Mesodermal cell (in vitro differentiated cells): ENCODE results near the gene SPOPL.
"Not testable (repeated sequence)": the region's sequence is repeated elsewhere in the genome, so short reads cannot be mapped to it uniquely, and the experiment has no call there.

Experiments used
- H3K27ac ChIP-seq: 2 replicates; pipeline ENCODE4 v1.7.0; 2013; ENCODE audit warnings: mild to moderate bottlenecking, low read depth, low read length, moderate library complexity; ENCODE audit not compliant: severe bottlenecking
- H3K36me3 ChIP-seq: 2 replicates; pipeline ENCODE4 v1.7.1; 2013; ENCODE audit warnings: mild to moderate bottlenecking, low read length, moderate library complexity; ENCODE audit not compliant: control insufficient read depth, insufficient read depth
- H3K4me1 ChIP-seq: one replicate; pipeline ENCODE4 v1.7.1; 2013; ENCODE audit warnings: mild to moderate bottlenecking, low read length; ENCODE audit not compliant: insufficient read depth, control insufficient read depth, poor library complexity, severe bottlenecking
- H3K4me3 ChIP-seq: 2 replicates; pipeline ENCODE4 v1.7.0; 2013; ENCODE audit warnings: low read length, control low read depth, mild to moderate bottlenecking; ENCODE audit not compliant: insufficient read depth, poor library complexity, severe bottlenecking; ENCODE audit errors: extremely low read depth
- H3K9me3 ChIP-seq: 2 replicates; pipeline ENCODE4 v1.7.1; 2013; ENCODE audit warnings: mild to moderate bottlenecking, low read length, moderate library complexity; ENCODE audit not compliant: control insufficient read depth
- WGBS, 2 experiments: methylation state at CpG; one replicate each; pipeline ENCODE4 v1.1.5; 2013; ENCODE audit warnings: missing lambda C conversion rate in 2 of 2; ENCODE audit not compliant: insufficient coverage in 2 of 2; 5-methylcytosine and 5-hydroxymethylcytosine counted together

Gene SPOPL

DNA sequence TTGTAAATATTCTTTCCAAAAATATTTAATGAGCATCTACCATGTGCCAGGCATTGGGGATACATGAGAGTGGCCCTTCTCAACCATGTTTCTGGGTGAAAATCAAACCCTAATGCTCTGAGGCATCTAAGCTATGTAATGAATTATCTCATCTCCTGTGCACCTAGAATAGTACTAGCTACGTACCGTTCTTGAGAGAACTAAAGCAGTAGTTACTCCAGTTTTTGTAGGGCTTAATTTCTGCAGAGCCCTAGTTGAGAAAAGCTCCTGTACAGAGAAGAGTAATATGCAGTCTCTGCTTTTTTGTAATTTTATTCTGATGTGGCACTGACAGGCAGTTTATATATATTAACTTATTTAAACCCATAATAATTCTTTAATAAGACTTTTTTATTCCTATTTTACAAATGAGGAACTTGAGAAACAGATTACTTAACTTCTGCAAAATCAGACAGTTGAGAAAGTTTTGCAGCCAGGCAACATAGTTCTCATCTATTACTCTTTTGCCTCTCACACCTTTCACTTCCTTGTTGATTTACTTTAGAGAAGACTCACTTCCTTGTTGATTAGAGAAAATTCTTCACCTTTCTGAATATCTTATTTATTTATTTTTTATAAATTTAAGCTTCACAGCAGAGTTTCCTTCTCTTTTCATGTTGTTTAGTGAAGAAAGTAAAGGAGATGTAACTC is 3.1 kb downstream of the SPOPL start:
- peaks cover 11% of the 10 kb centered on the region for H3K4me1 ChIP-seq
- H3K9me3 ChIP-seq = no peaks in the 10 kb centered on the region
- H3K36me3 ChIP-seq = no peaks in the 10 kb centered on the region
- peak overlapping the region; percentile 96 for H3K4me3 ChIP-seq
- WGBS, 2 experiments = 83% methylated on average over 2 of the region's 2 CpGs; no CpG with 5 or more reads in 1 of the 2 experiments
- no peak overlapping the region for H3K27ac ChIP-seq

DNA sequence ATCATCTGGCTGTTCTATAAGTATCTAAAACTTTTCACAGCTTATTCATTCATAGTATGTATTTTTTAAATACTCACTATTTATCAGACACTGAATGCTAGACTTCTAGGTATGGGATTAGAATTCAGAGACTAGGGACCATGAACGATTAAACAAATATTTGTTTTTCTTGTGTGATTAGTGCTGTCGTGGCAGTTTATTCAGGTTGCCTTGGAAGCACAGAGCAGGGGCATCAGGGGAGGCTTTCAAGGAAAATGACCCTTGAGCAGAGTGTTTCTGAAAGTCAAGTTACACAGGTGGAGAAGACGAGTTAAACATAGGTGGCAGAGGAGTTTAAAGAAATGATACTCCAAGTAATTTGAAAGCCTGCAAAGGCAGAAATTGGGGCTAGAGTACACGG is 5.7 kb downstream of the SPOPL start:
- H3K9me3 ChIP-seq = no peaks in the 10 kb centered on the region
- H3K4me3 ChIP-seq = no peak overlapping the region
- WGBS, 2 experiments = 88 to 95% methylated on average over 2 to 3 of the region's 4 CpGs
- H3K27ac ChIP-seq = no peak overlapping the region
- peaks cover 11% of the 10 kb centered on the region for H3K4me1 ChIP-seq
- no peaks in the 10 kb centered on the region for H3K36me3 ChIP-seq

DNA sequence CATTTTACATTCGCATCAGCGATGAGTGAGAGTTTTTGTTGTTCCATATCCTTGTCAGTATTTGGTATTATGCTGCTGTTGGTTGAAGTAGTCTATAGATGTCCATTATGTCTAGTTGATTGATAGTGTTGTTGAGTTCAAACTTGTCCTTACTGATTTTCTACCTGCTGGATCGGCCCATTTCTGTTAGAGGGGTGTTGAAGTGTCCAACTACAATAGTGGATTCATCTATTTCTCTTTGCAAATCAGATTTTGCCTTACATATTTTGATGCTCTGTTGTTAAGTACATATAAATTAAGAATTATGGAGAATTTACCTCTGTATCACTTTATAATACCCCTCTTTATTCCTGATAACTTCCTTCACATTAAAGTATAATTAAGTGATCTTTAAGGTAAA is 8.7 kb downstream of the SPOPL start:
- Histone ChIP-seq H3K27ac (no peak overlapping the region), H3K36me3 (no peaks in the 10 kb centered on the region), H3K4me1 (peaks cover 9% of the 10 kb centered on the region), H3K9me3 (no peaks in the 10 kb centered on the region), H3K4me3 (no peak overlapping the region)
- WGBS, 2 experiments = 100% methylated on average over 1 of the region's 3 CpGs; no CpG with 5 or more reads in 1 of the 2 experiments

DNA sequence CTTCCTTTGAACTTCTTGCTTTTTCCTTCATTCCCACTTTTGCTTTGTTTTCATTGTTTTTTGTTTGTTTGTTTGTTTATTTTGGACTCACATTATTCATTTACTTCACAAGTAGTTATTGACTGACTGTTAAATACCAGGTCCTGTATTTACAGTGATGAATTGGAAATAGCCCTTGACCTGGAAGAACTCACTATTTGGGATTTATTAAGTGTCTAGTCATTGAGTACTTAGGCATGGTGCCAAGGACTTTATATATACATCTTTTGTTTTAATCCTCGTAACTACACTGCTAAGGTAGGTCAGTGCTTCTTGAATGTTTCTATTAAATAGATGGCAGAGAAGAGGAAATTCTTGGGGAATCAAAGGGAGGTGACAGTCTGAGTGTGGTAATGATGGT is 11.1 kb downstream of the SPOPL start:
- no peak overlapping the region for H3K27ac ChIP-seq
- H3K4me3 ChIP-seq = no peak overlapping the region
- peaks cover 16% of the 10 kb centered on the region for H3K4me1 ChIP-seq
- H3K9me3 ChIP-seq = no peaks in the 10 kb centered on the region
- WGBS, 2 experiments = no CpG with 5 or more reads among the region's 1 CpG
- no peaks in the 10 kb centered on the region for H3K36me3 ChIP-seq

DNA sequence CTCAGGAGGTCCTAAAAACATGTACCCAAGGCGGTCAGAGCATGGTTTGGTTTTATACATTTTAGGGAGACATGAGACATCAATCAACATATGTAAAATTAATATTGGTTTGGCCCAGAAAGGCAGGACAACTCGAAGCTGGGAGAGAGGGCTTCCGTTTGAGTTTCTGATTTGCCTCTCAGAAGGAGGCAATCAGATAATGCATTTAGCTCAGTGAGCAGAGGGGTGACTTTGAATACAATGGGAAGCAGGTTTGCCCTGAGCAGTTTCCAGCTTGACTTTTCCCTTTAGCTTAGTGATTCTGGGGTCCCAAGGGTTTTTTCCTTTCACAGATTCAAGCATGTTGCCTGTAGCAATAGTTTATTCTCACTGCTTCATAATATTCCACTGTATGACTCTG is 12.6 kb downstream of the SPOPL start:
- Histone ChIP-seq H3K36me3 (no peaks in the 10 kb centered on the region), H3K9me3 (no peaks in the 10 kb centered on the region), H3K4me1 (peaks cover 16% of the 10 kb centered on the region), H3K4me3 (no peak overlapping the region), H3K27ac (no peak overlapping the region)
- 33 to 63% methylated on average over 2 of the region's 3 CpGs for WGBS, 2 experiments

DNA sequence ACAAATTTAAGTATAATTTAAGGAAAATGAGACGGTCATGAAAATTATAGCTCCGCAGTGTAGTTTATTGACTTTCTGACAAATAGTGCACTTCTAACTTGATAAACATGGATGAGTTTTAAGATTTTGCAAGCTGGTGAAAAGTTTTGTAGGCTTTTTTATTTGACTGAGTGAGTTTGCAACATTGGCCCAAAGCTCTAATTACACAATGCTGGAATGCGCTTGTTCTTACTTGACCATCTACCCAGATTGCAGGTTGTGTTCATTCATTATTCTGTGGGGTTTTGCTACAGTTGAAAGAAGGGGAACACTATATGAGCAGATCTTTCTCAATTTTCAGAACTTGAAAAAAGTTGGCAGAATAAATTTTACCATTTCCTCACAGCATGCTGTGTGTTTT is 13.5 kb downstream of the SPOPL start:
- H3K9me3 ChIP-seq = no peaks in the 10 kb centered on the region
- no peak overlapping the region for H3K4me3 ChIP-seq
- H3K4me1 ChIP-seq = peaks cover 16% of the 10 kb centered on the region
- no peak overlapping the region for H3K27ac ChIP-seq
- no peaks in the 10 kb centered on the region for H3K36me3 ChIP-seq
- 90% methylated on average over 2 of the region's 3 CpGs; no CpG with 5 or more reads in 1 of the 2 experiments for WGBS, 2 experiments

DNA sequence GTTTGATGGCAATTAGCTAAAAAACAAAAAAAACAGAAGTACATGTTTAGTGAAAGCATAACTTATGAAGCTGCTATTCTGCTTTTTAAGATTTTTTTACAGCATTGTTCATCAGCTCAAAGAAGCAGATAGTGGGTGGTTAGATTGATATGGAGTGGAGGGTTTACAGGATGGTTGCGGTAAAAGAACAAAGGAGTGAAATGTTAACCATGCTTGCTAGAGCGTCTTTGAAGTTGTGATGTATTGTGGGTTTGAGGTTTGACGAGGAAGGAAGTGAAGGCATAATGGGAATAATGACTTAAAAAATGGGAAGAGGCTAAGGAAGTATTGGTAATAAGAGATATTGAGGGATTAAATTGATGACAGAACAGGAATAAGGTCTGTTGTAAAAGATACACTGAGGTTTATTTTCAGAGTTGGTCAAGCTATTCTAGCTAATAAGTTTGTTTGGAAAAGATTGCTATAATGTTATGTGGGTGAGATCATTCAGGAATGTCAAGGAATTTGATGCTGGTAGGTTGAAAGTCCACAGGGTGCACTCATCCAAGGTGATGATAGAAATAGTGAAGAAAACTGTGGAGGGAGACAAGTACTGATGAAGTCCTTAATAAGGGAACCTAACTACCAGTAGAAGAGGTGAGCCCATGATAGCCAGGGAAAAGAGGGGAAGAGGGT is 14.6 kb downstream of the SPOPL start:
- peaks cover 16% of the 10 kb centered on the region for H3K4me1 ChIP-seq
- WGBS, 2 experiments = 36 to 61% methylated on average over 3 of the region's 3 CpGs
- H3K4me3 ChIP-seq = no peak overlapping the region
- H3K36me3 ChIP-seq = no peaks in the 10 kb centered on the region
- H3K9me3 ChIP-seq = no peaks in the 10 kb centered on the region
- peak overlapping the region; percentile 42 for H3K27ac ChIP-seq

DNA sequence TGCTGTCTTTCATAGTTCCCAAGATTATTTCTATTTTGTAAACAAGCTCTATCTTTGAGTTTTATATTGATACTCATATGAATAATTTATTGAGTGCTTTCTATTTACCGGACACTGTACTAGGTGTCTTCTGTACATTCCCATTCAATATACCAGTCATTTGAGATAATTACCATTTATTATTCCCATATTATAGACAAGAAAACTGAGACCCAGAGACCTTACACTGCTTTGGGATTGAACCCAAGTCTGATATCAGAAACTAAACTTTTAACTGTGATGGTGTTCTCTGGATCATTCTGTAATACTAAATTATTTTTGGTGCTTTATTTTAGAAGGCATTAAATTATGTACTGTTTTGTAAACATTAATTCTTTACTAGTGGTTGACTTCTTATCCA is 17.3 kb downstream of the SPOPL start:
- no peak overlapping the region for H3K27ac ChIP-seq
- peaks cover 16% of the 10 kb centered on the region for H3K4me1 ChIP-seq
- peaks cover 14% of the 10 kb centered on the region for H3K36me3 ChIP-seq
- whole genome bisulfite sequencing, 2 experiments = no CpG with 5 or more reads among the region's 1 CpG
- H3K4me3 ChIP-seq = no peak overlapping the region
- no peaks in the 10 kb centered on the region for H3K9me3 ChIP-seq

DNA sequence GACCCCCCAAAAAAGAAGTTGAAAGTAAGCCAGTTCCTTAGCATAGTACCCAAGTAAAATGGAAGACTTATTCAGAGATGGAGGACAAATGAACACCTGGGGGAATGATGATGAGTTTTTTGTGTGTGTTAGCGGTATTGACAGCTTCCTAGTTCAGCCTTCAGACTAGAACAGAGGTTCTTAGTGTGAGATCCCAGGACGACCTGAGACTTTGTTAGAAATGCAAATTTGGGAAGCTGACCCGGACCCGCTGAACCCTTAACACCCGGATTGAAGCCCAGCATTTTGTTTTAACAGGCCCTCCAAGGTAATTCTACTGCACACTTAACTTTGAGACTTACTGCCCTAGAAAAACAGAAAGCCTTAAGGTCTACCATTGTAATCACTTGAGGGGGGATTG is 20.3 kb downstream of the SPOPL start:
- H3K4me3 ChIP-seq = no peak overlapping the region
- no peaks in the 10 kb centered on the region for H3K4me1 ChIP-seq
- H3K9me3 ChIP-seq = no peaks in the 10 kb centered on the region
- peaks cover 24% of the 10 kb centered on the region for H3K36me3 ChIP-seq
- WGBS, 2 experiments = 71 to 100% methylated on average over 1 of the region's 5 CpGs
- H3K27ac ChIP-seq = no peak overlapping the region

DNA sequence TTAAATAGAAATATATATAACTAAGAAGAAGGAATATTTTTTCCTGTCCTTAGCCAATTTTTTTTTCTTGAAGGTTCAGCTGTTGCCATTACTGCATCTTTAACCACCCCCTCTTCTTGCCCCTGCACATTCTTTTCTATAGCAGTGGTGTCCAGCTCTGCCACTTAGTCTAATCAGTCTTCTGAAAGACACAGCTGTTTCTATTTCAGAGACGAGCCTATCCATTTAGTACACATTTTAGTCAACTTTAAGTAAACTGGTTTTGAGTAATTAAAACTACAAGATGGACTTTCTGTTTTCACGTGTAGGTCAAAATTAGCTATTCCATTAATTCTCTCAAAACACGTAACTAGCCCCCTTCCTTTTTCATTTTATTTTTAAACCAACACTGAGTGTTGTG is 21.0 kb downstream of the SPOPL start:
- Histone ChIP-seq H3K27ac (no peak overlapping the region), H3K36me3 (peaks cover 24% of the 10 kb centered on the region), H3K9me3 (no peaks in the 10 kb centered on the region), H3K4me3 (no peak overlapping the region), H3K4me1 (no peaks in the 10 kb centered on the region)
- WGBS, 2 experiments = 100% methylated on average over 1 of the region's 3 CpGs; no CpG with 5 or more reads in 1 of the 2 experiments

DNA sequence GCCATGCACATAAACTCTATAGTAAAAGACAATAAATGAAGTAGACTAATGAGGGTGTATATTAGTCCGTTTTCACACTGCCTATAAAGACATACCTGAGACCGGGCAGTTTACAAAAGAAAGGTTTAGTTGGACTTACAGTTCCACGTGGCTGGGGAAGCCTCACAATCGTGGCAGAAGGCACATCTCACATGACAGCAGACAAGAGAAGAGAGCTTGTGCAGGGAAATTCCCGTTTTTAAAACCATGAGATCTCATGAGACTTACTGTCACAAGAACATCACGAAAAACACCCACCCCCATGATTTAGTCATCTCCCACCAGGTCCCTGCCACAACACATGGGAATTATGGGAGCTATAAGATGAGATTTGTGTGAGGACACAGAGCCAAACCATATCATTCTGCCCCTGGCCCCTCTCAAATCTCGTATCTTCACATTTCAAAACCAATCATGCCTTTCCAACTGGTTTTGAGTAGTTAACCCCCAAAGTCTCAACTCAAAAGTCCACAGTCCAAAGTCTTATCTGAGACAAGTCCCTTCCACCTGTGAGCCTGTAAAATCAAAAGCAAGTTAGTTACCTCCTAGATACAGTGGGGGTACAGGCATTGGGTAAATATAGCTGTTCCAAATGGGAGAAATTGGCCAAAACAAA is 21.6 kb downstream of the SPOPL start:
- H3K27ac ChIP-seq, H3K4me1 ChIP-seq, H3K4me3 ChIP-seq, H3K9me3 ChIP-seq: not testable (repeated sequence)
- H3K36me3 ChIP-seq = peaks cover 24% of the 10 kb centered on the region
- WGBS, 2 experiments = 91 to 100% methylated on average over 4 of the region's 7 CpGs
